Gastrocnemius medialis (tissue), 4 donors: ENCODE measurements around the gene ZFYVE1.

Experiments
- CTCF ChIP-seq, 5 experiments: fragments of 450-650 bp in 3 of 5; fragments of 200-600 bp in 2 of 5; sonication (generic) in 2 of 5; IDR thresholded peaks in 4 of 5; conservative IDR thresholded peaks in 1 of 5; 1 replicate in 4 of 5; 2 replicates in 1 of 5; pipeline ENCODE4 v1.5.1; 2016 to 2019; ENCODE audit warnings: antibody characterized with exemption in 5 of 5, mild to moderate bottlenecking in 3 of 5, moderate library complexity in 3 of 5
- POLR2A ChIP-seq, 2 donors: fragments of 450-650 bp; IDR thresholded peaks; one replicate each; pipeline ENCODE4 v1.6.1; 2017; ENCODE audit warnings: antibody characterized with exemption in 2 of 2, mild to moderate bottlenecking in 2 of 2, moderate library complexity in 2 of 2

- TF ChIP-seq POLR2A (IDR thresholded peaks at IDR 0.05): no peak
- no peak for TF ChIP-seq CTCF (IDR thresholded peaks at IDR 0.05 in 4 of 5, conservative IDR thresholded peaks at IDR 0.05 in 1 of 5)
These were observed 56.8 kb downstream of the ZFYVE1 start for GRCh38 chr14:72970058-72970630.
